HEK293T (cell line): ENCODE results near the gene IL17RE.
A peak's percentile ranks its signal among the peaks of the same experiment; 100 is the strongest.

Experiments used
- CTCF ChIA-PET: fragments of 350-600 bp; formaldehyde crosslinking; extraction: SDS; loops from one replicate; lab custom pipeline; 2021; ENCODE audit warnings: antibody characterized with exemption, inconsistent platforms; lab: Yijun Ruan, JAX
- POLR2A ChIA-PET: fragments of 350-600 bp; formaldehyde crosslinking; extraction: SDS; loops from one replicate; lab custom pipeline; 2020; ENCODE audit warnings: antibody characterized with exemption, inconsistent platforms; lab: Yijun Ruan, JAX
- DNase-seq: peaks from one replicate; pipeline ENCODE4 v3.0.0; 2012; ENCODE audit warnings: mixed read lengths; ENCODE audit errors: extremely low spot score
- ARNT ChIP-seq: fragments of 450-650 bp; IDR thresholded peaks from 2 replicates; pipeline ENCODE4 v1.6.1; 2017; ENCODE audit warnings: mild to moderate bottlenecking
- BHLHE40 ChIP-seq: fragments of 450-650 bp; IDR thresholded peaks from 2 replicates; pipeline ENCODE4 v1.6.1; 2016; ENCODE audit warnings: mild to moderate bottlenecking, moderate library complexity, borderline replicate concordance
- CTBP1 ChIP-seq: fragments of 450-650 bp; IDR thresholded peaks from 2 replicates; pipeline ENCODE4 v1.6.1; 2016; ENCODE audit warnings: borderline replicate concordance
- ELF4 ChIP-seq: fragments of 450-650 bp; IDR thresholded peaks from 2 replicates; pipeline ENCODE4 v1.6.1; 2017; ENCODE audit warnings: antibody characterized with exemption
- FOXA1 ChIP-seq: fragments of 450-650 bp; IDR thresholded peaks from 2 replicates; pipeline ENCODE4 v1.6.1; 2016; ENCODE audit warnings: mild to moderate bottlenecking
- FOXK2 ChIP-seq: fragments of 450-650 bp; IDR thresholded peaks from 2 replicates; pipeline ENCODE4 v1.6.1; 2016; ENCODE audit warnings: mild to moderate bottlenecking
- FOXM1 ChIP-seq: fragments of 450-650 bp; IDR thresholded peaks from 2 replicates; pipeline ENCODE4 v1.6.1; 2017; ENCODE audit warnings: mild to moderate bottlenecking, borderline replicate concordance
- HDGF ChIP-seq: fragments of 450-650 bp; IDR thresholded peaks from 2 replicates; pipeline ENCODE4 v1.6.1; 2017; ENCODE audit warnings: antibody characterized with exemption, borderline replicate concordance
- L3MBTL2 ChIP-seq: fragments of 450-650 bp; conservative IDR thresholded peaks from 2 replicates; pipeline ENCODE4 v1.6.1; 2016; ENCODE audit warnings: mild to moderate bottlenecking
- LEF1 ChIP-seq: fragments of 450-650 bp; IDR thresholded peaks from 2 replicates; pipeline ENCODE4 v1.6.1; 2017; ENCODE audit warnings: mild to moderate bottlenecking, borderline replicate concordance
- NFRKB ChIP-seq: fragments of 450-650 bp; IDR thresholded peaks from 2 replicates; pipeline ENCODE4 v1.6.1; 2016; ENCODE audit warnings: mild to moderate bottlenecking, moderate library complexity
- PKNOX1 ChIP-seq: fragments of 450-650 bp; IDR thresholded peaks from 2 replicates; pipeline ENCODE4 v1.6.1; 2016
- SP1 ChIP-seq: fragments of 450-650 bp; IDR thresholded peaks from 2 replicates; pipeline ENCODE4 v1.6.1; 2017
- SUZ12 ChIP-seq: fragments of 450-650 bp; IDR thresholded peaks from 2 replicates; pipeline ENCODE4 v1.6.1; 2016; ENCODE audit warnings: mild to moderate bottlenecking
- TARDBP ChIP-seq: fragments of 450-650 bp; IDR thresholded peaks from 2 replicates; pipeline ENCODE4 v1.6.1; 2016
- ZNF384 ChIP-seq: fragments of 450-650 bp; IDR thresholded peaks from 2 replicates; pipeline ENCODE4 v1.6.1; 2016

Gene IL17RE

GRCh38 chr3:9886328-9886727 lies 16.3 kb upstream of the IL17RE start:
- ChIA-PET POLR2A (no interaction called here), CTCF (no interaction called here)
- no peak for DNase-seq
- TF ChIP-seq PKNOX1 (no peak), ARNT (no peak), L3MBTL2 (no peak)

GRCh38 chr3:9887480-9887879 lies 15.2 kb upstream of the IL17RE start:
- no peak for DNase-seq
- TF ChIP-seq FOXK2, result no peak
- no peak for TF ChIP-seq SP1
- TF ChIP-seq NFRKB, result no peak
- no peak for TF ChIP-seq L3MBTL2
- TF ChIP-seq FOXA1, result no peak
- no peak for TF ChIP-seq FOXM1
- TF ChIP-seq HDGF, result no peak
- no peak for TF ChIP-seq TARDBP
- no peak for TF ChIP-seq LEF1
- TF ChIP-seq CTBP1, result no peak
- TF ChIP-seq ZNF384, result no peak
- no peak for TF ChIP-seq SUZ12
- no peak for TF ChIP-seq PKNOX1
- ChIA-PET CTCF (no interaction called here), POLR2A (no interaction called here)

GRCh38 chr3:9888540-9888939 lies 14.1 kb upstream of the IL17RE start:
- TF ChIP-seq BHLHE40, result no peak
- no peak for TF ChIP-seq NFRKB
- TF ChIP-seq CTBP1, result no peak
- no peak for TF ChIP-seq SUZ12
- no peak for DNase-seq

GRCh38 chr3:9889405-9889804 lies 13.2 kb upstream of the IL17RE start:
- no peak for TF ChIP-seq FOXA1
- no peak for TF ChIP-seq SUZ12
- no peak for TF ChIP-seq HDGF
- TF ChIP-seq ZNF384, result no peak
- no peak for TF ChIP-seq CTBP1
- no peak for TF ChIP-seq NFRKB
- no peak for TF ChIP-seq ELF4
- no peak for TF ChIP-seq BHLHE40
- no peak for TF ChIP-seq ARNT
- CTCF ChIA-PET, result no interaction called here
- POLR2A ChIA-PET, result interaction anchor here (0.7 to 1.6 kb wide), 3 partner anchors 23 to 206 kb away, joined by 3 to 6 read pairs (median 3); no protein-coding TSS in a partner anchor
- no peak for DNase-seq

More at GRCh38 chr3:9888540-9888939, 14.1 kb upstream of the IL17RE start:
- POLR2A ChIA-PET, result no interaction called here
- CTCF ChIA-PET, result no interaction called here

DNA sequence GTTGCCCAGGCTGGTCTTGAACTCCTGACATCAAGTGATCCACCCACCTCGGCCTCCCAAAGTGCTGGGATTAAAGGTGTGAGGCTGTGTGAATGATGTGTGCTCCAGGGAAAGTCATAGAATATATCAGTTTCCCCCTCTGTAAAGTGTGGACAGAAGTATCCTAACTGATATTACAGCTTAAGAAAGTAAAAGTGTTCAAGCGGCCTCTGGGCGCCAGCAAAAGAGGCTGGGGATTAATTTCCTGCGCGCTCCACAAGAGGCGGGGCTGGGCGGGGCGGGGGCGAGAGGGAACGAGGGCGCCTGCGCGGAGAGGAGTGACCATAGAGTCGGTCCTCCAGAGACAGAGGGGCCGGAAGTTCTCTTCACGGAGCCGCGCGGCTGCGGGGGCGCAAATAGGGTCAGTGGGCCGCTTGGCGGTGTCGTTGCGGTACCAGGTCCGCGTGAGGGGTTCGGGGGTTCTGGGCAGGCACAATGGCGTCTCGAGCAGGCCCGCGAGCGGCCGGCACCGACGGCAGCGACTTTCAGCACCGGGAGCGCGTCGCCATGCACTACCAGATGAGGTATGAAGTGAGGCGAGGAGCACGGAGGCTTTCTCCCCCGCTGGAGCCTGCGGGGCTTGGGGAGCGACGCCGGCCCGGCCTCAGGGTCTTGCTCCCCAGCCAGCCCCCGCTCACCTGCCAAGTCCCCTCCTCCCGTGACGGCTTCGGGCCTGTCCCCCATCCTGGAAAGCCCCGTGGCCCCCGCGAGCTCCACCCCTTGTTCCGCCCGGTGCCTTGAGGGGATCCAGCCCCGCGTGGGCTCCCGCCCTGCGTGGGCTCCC lies 12.2 kb upstream of the IL17RE start, which contains the start of gene JAGN1:
JAGN1 (plus strand) TSS at position 362 of the 823 bp plus-strand sequence; CDS start at position 475, 113 bp downstream.
- ChIA-PET CTCF (interaction anchor here (1.1 to 1.6 kb wide), 2 partner anchors 12 to 43 kb away, joined by 3 to 7 read pairs; partner anchors contain the start of gene CRELD1), POLR2A (interaction anchor here (0.6 to 2.1 kb wide), 8 partner anchors 11 to 224 kb away, joined by 3 to 16 read pairs (median 5); partner anchors contain the start of genes CIDEC, CRELD1, IL17RE and RPUSD3)
- peak; percentile 91 for DNase-seq
- TF ChIP-seq BHLHE40 (no peak), LEF1 (no peak), TARDBP (peak; percentile 76; the same call in 1 of the 2 replicates), FOXA1 (no peak), ELF4 (peak; percentile 74), CTBP1 (peak; percentile 7; the same call in 1 of the 2 replicates), L3MBTL2 (peak; percentile 81)

DNA sequence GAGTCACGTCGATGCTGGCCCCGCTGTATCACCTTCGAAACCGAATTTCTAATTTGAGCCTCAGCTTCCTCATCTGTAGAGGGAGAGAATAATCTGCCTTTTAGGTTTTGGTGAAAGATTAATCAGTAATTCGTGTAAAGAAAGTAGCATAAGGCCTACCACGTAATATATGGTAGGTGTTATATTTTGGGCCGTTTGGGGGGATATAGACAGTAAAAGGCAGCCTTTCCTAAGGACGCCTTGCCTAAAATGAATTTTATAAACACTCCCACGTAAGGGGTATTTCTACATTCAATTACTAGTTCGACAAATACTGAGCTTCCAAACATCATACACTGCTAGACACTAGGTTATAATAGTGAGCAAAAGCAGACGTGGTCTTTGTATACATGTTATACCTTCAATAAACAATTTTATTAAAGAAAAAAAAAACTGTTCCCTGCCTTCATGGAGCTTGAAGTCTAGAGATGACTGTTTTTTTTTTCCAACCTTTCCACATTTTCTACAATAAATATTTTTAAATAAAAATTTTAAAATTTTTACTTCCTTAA lies 11.5 kb upstream of the IL17RE start:
- CTCF ChIA-PET, result interaction anchor here (1.1 to 1.6 kb wide), 2 partner anchors 13 to 42 kb away, joined by 3 to 7 read pairs; partner anchors contain the start of gene CRELD1

More for the DNA sequence above, 11.5 kb upstream of the IL17RE start:
- DNase-seq, result no peak
- POLR2A ChIA-PET, result interaction anchor here (0.8 to 2.1 kb wide), 5 partner anchors 11 to 224 kb away, joined by 3 to 16 read pairs (median 6); partner anchors contain the start of genes CIDEC, CRELD1, IL17RE and RPUSD3
- TF ChIP-seq LEF1, result no peak
- no peak for TF ChIP-seq HDGF
- TF ChIP-seq ZNF384, result no peak
- TF ChIP-seq PKNOX1, result no peak
- no peak for TF ChIP-seq FOXM1
- TF ChIP-seq L3MBTL2, result no peak
- no peak for TF ChIP-seq BHLHE40
- TF ChIP-seq FOXK2, result no peak
- no peak for TF ChIP-seq NFRKB
- no peak for TF ChIP-seq FOXA1
- TF ChIP-seq ELF4, result no peak
- TF ChIP-seq SUZ12, result no peak
